GM23338 (cell line): ENCODE data around the gene ZFP36.

Source experiments
- CTCF ChIP-seq, 2 experiments: fragments of 200-600 bp in 1 of 2; sonication (generic) in 1 of 2; conservative IDR thresholded peaks; 2 replicates each; pipeline versions ENCODE4 v1.5.1 to v1.6.1; 2016 to 2017; ENCODE audit warnings: antibody characterized with exemption in 2 of 2, low read depth in 2 of 2, mild to moderate bottlenecking in 2 of 2, moderate library complexity in 1 of 2
- EZH2 ChIP-seq: fragments of 200-600 bp; sonication (generic); IDR thresholded peaks from one replicate; pipeline ENCODE4 v1.8.0; 2017; ENCODE audit warnings: antibody characterized with exemption, mild to moderate bottlenecking, low read depth; ENCODE audit not compliant: unreplicated experiment

- TF ChIP-seq CTCF (conservative IDR thresholded peaks at IDR 0.05; ENCODE audit: low read depth in 2 of 2) (no peak), EZH2 (no peak)
Measured at GRCh38 chr19:39407410-39407659, 688 bp downstream of the ZFP36 start.
